ENCODE measurements around the gene BET1L.

GRCh38 chr11:250274-250673, 43.1 kb upstream of the BET1L start:
- TF ChIP-seq CTCF (IDR thresholded peaks at IDR 0.05), result no peak
- no peak for TF ChIP-seq POLR2A (IDR thresholded peaks at IDR 0.05)
